Measurements from ENCODE around the gene SOSTDC1. TPM values are rescaled to one million over a fixed set of nuclear protein-coding genes. Genes with fewer than 3 reads are reported as not detected.

The SOSTDC1 gene
- total RNA-seq, 1 donor from 2014 or later = 0.85 TPM

DNA sequence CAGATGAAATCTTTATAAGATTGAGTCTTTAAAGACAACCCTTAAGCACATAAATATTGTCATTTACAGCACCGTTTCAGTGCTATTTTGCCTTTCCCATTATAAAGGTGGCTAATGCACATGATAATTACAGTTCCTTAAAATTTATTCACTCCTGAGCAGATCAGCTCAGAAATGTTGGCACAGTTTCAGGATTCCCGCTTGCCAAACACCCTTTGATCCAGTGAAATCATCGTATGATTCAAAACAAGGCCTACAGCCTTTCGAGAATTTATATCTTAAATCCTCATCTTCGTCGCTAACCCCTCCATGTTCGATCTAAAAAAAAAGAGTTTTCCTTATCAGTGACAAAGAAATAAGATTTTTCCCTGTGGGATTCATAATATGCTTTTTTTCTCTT is 14.1 kb upstream of the SOSTDC1 start:
- no peak overlapping the region for H3K27ac ChIP-seq (replicated peaks)
- no peaks in the 10 kb centered on the region for H3K4me1 ChIP-seq
- no peak overlapping the region for H3K4me3 ChIP-seq
- H3K36me3 ChIP-seq = no peaks in the 10 kb centered on the region
- H3K9me3 ChIP-seq (replicated peaks) = no peaks in the 10 kb centered on the region
- TF ChIP-seq, protein P1, sequence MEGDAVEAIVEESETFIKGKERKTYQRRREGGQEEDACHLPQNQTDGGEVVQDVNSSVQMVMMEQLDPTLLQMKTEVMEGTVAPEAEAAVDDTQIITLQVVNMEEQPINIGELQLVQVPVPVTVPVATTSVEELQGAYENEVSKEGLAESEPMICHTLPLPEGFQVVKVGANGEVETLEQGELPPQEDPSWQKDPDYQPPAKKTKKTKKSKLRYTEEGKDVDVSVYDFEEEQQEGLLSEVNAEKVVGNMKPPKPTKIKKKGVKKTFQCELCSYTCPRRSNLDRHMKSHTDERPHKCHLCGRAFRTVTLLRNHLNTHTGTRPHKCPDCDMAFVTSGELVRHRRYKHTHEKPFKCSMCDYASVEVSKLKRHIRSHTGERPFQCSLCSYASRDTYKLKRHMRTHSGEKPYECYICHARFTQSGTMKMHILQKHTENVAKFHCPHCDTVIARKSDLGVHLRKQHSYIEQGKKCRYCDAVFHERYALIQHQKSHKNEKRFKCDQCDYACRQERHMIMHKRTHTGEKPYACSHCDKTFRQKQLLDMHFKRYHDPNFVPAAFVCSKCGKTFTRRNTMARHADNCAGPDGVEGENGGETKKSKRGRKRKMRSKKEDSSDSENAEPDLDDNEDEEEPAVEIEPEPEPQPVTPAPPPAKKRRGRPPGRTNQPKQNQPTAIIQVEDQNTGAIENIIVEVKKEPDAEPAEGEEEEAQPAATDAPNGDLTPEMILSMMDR (IDR thresholded peaks at IDR 0.05; ENCODE audit: borderline replicate concordance) = no peak
- DNase-seq = no peak
- intact Hi-C loops (cut with micrococcal nuclease) = no loop called here
- peaks cover 6% of the 10 kb centered on the region for H3K27me3 ChIP-seq (ENCODE audit: low read depth)

DNA sequence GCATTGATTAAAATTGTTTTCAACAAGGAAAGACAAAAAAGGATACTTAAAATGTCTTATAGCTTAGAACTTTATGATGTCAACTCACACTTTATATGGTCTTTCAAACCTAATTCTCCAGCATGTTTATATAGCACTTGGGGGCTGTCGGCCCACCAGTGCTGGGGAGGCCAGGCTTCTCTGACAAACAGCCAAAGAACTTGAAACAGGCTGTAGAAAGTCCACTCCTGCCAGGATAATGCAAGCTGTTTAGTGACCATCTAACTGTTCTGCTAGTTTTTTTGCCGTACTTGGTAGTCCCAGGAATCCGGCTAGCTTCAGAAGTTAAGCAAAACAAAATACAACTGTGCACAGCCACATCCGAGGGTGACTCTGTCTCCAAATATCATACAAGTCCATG is 13.6 kb upstream of the SOSTDC1 start:
- H3K36me3 ChIP-seq = no peaks in the 10 kb centered on the region
- H3K27me3 ChIP-seq (ENCODE audit: low read depth) = peaks cover 6% of the 10 kb centered on the region
- no peaks in the 10 kb centered on the region for H3K9me3 ChIP-seq (replicated peaks)
- no peak overlapping the region for H3K27ac ChIP-seq (replicated peaks)
- intact Hi-C loops (cut with micrococcal nuclease) = no loop called here
- no peak for DNase-seq
- TF ChIP-seq, protein P1 (IDR thresholded peaks at IDR 0.05; ENCODE audit: borderline replicate concordance) = no peak
- no peaks in the 10 kb centered on the region for H3K4me1 ChIP-seq
- H3K4me3 ChIP-seq = no peak overlapping the region

DNA sequence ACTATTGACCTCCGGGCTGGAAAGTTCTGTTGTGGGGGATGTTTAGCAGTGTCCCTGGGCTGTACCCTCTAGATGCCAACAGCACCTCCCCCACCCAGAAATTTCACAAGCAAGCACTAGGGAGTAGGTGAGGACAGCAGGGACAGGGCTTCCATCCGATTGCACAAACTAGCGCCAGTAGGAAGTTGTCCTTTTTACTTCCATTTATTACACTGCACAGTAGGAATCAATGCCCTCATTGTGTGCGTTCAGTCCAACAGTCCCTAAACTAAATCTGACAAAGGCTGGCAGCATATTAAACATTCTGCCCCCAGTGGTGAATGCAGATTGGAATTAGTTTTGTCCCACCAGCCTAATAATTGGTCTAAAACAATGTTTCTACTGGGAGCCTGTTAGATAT is 6.4 kb upstream of the SOSTDC1 start:
- intact Hi-C loops (cut with micrococcal nuclease) = no loop called here
- H3K4me1 ChIP-seq = no peaks in the 10 kb centered on the region

DNA sequence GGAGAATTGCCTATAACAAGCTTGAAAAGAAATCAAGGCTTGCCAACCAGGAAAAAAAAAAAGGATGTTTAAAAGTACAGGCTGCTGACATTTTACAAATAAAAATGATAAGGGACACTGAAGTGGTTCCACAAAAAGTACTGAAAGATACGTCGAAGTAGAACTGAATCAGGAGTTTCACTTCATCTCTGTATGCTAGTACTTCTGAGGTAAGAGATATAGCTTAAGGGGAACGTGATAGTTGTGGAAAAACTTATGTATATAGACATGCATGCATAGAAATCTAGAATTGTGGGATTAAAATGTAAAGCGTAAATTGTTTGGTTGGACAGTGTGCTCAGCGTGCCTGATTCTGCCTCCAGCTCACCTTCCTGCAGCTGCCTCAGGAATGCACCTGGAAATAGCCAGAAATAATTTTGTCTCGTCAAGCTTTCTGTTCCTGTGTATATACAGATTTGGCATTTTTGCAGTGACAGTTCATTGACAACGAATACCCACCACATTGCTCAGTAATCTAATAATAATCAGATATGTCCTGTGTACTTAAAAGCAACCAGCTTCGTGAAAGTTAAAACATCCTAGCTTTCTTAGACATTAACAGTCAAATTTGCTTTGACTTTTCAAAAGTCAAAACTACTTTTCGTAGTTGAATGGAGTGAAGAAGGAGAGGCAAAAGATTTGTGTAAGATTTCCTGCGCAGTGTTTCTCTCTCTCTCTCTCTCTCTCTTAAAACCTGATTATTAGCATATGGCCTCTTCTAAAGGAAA is 1.4 kb downstream of the SOSTDC1 start:
- H3K4me1 ChIP-seq = peaks cover 12% of the 10 kb centered on the region
- TF ChIP-seq, protein P1 (IDR thresholded peaks at IDR 0.05; ENCODE audit: borderline replicate concordance) = no peak
- H3K9me3 ChIP-seq (replicated peaks) = no peaks in the 10 kb centered on the region
- peaks cover 21% of the 10 kb centered on the region for H3K27me3 ChIP-seq (ENCODE audit: low read depth)
- H3K27ac ChIP-seq (replicated peaks) = no peak overlapping the region
- peak overlapping the region; percentile 7 for H3K4me3 ChIP-seq
- no peaks in the 10 kb centered on the region for H3K36me3 ChIP-seq
- intact Hi-C loops (cut with micrococcal nuclease) = no loop called here
- DNase-seq = no peak

More for the DNA sequence above, 6.4 kb upstream of the SOSTDC1 start:
- no peak overlapping the region for H3K27ac ChIP-seq (replicated peaks)
- peaks cover 6% of the 10 kb centered on the region for H3K27me3 ChIP-seq (ENCODE audit: low read depth)
- TF ChIP-seq, protein P1 (IDR thresholded peaks at IDR 0.05; ENCODE audit: borderline replicate concordance) = no peak
- no peak overlapping the region for H3K4me3 ChIP-seq
- H3K9me3 ChIP-seq (replicated peaks) = no peaks in the 10 kb centered on the region
- no peaks in the 10 kb centered on the region for H3K36me3 ChIP-seq
- no peak for DNase-seq

DNA sequence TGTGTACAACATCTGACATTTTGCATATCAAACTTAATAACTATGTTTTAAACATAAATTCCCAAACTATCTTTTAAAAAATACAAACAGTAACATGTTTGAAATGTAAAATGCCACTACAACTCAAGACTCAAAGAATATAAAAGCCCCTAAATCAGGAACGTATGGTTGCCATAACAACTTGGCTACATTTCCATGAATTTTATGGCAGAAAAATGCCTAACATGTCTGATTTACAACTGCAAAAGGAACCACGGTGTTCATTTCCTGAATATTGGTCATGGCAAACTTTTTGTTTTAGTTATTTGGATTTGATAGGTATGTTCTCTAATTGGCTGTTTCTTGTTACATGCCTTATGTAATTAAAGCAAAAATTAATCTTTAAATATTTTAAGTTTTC is 2.0 kb downstream of the SOSTDC1 start:
- intact Hi-C loops (cut with micrococcal nuclease) = no loop called here
- TF ChIP-seq, protein P1 (IDR thresholded peaks at IDR 0.05; ENCODE audit: borderline replicate concordance) = no peak

More for the DNA sequence above, 2.0 kb downstream of the SOSTDC1 start:
- DNase-seq = no peak
- H3K9me3 ChIP-seq (replicated peaks) = no peaks in the 10 kb centered on the region
- H3K4me1 ChIP-seq = peaks cover 12% of the 10 kb centered on the region
- no peaks in the 10 kb centered on the region for H3K36me3 ChIP-seq
- no peak overlapping the region for H3K27ac ChIP-seq (replicated peaks)
- peaks cover 21% of the 10 kb centered on the region for H3K27me3 ChIP-seq (ENCODE audit: low read depth)
- H3K4me3 ChIP-seq = no peak overlapping the region
